NCI-H1048 (cell line): Measurements from ENCODE around the gene TMA16.

ENCODE experiments used
- DNase-seq: peaks from one replicate; lab custom pipeline; 2025; lab: John Stamatoyannopoulos, UW

Gene TMA16

DNA sequence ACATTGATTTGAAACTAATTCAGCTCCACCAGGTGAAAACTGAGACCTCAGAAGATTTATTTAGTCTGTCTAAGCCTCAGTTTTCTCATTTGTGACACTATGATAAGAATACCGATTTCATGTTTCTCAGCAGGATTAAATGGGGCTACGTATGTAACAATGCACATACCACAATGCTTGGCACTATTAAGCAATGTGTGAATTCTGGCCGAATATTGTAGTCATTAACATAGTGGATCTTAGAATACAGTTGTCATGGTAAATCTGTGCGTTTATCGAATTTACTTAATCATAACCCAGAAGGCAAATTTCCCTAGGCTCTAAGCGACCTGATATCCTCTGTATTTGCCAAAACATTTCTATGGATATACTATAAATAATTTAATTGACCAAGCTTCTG, 69.1 kb downstream of the TMA16 start:
- DNase-seq: no peak

DNA sequence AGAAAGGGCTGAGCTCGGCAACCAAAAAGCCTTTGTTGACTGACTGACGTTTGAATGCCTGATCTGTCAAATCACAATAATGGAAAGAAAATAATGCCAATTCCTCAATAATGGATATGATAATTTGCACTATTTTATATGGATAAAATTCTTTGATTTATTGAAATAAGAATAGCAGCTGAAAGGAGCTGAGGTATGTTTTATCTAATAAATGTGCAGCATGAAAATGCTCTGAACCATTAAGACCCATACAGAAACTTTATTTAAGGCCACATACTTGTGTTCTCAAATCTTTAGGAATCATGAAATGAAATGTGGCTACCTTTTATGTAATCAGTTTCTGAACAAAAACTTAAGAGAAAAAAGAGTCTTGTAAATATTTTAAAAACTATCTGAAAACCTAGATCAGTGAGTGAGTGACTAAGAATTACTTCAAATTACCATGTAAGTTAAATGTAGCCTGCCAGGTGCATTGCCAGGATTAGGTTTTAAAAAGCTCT, 69.8 kb downstream of the TMA16 start:
- DNase-seq: no peak

DNA sequence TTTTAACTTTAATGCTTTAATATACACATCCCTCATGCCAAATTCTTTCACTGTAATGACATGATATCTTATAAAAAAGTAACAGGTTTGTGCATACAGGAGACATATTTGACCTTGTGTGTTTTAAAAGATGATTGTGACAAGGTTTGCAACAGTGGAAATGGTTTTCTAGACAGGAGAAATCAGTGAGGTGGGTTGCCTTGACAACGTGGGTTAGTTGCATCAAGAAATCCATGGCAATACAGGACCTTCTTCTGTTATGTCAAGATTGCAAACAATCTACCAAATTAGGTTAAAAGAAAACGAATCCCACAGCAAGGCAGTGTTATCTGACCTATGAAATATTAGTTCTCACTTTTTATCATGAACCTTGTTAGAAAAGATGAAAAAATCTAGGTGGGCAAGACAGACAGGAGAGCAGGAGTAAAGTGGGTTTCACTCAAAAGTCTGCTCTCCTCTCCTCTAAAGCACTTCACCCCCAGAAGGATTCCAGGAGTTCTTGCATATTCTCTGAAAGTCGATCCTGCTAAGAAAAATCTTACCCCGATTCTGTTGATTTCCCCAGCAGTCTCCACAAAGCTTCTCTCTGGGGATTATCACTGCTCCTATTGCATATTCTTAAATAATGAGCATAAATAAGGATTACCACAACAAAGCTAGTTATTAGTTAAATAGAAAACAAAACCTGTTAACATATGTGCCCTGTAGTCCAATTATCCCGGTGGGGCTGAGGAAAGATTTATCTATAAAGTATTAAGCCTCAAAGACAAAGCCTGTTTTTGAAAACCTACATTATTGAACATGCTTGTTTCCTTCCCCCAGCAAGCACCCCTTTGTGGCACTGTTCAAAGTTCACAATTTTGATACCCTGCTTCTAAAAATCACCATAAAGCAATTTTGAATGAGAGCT, 71.0 kb downstream of the TMA16 start:
- DNase-seq: no peak

DNA sequence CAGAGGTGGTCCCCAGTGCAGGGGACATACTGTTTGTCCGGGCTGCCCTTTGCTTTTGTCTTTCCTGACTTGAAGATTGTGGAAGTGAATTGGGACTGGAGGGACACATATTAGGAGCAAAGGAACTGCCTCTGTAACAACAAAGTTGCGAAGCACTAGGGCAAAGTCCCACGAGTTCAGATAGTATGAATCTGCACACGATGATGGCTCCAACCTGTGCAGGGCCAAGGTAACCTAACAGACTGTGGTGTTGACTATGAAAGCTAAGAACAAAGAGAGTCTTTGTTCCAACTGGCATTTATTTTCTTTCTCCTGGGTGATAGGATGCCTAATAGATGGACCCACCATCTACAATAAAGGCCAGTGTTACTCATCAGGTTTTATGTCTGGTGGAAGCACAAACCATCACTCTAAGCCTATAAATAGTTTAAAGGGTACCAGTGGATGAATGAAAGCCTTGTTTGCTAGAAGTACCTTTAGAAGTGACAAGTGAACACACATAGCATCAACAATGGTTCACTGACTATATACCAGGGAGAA, 71.8 kb downstream of the TMA16 start:
- DNase-seq: no peak

DNA sequence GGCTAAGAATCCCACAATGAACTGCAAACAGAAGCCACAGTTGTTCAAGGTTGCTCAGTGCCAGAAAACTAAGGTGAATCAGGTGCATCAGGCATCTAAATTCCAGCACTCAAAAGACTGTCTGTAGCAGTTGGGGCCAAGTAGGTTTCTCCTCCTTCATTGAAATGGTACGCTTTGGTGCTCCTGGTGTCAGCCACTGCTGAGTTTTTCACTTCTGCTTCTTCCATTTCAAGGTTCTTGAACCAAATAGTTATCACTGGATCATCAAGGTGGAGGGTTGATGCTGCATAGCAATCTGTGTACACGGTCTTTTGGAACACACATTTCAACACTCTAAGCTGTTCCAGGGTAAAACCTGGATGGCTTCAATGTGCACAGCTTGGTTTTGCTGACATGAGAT, 74.4 kb downstream of the TMA16 start:
- no peak for DNase-seq
